Testis (tissue), 2 donors: ENCODE data around the gene HGF.

Source experiments
- POLR2A ChIP-seq: fragments of 450-650 bp; IDR thresholded peaks from one replicate; pipeline ENCODE4 v1.6.1; 2017; ENCODE audit warnings: antibody characterized with exemption, mild to moderate bottlenecking, moderate library complexity
- TF ChIP-seq, protein P1 (sequence below), 3 experiments: fragments of 450-650 bp in 2 of 3; fragments of 200-600 bp in 1 of 3; sonication (generic) in 1 of 3; IDR thresholded peaks; one replicate each; pipeline ENCODE4 v1.5.1; 2016 to 2019; ENCODE audit warnings: antibody characterized with exemption in 3 of 3, mild to moderate bottlenecking in 2 of 3, moderate library complexity in 1 of 3

DNA sequence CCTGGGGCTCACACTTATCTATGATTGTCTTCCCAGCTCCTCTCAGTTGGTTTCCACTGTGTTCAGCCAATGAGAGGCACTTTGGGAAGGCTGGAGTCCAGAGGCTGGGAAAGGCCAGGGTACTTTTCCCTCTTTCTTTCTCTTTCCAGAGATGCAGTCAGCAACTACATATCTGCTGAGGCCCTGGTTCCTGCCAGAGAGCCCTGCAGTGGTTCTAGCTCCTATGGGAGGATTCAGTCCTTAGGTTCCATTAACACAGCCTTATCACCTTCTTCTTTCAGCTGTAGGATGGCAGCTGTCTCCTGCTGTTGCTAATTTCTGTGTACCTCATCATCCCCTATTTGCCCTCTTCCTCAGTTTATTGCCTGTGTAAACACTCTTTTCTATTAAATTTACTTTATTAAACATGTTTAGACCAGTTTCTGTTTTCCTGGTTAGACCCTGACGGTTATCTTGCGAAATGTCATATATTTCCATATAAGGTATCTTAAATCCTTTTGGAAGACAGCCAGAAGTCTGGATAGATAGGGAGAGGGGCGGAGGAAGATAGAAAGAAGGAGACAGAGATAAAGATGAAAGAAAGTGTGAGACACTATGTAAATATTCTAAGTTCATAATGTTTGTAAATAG, 100.3 kb downstream of the HGF start:
- TF ChIP-seq, protein P1, sequence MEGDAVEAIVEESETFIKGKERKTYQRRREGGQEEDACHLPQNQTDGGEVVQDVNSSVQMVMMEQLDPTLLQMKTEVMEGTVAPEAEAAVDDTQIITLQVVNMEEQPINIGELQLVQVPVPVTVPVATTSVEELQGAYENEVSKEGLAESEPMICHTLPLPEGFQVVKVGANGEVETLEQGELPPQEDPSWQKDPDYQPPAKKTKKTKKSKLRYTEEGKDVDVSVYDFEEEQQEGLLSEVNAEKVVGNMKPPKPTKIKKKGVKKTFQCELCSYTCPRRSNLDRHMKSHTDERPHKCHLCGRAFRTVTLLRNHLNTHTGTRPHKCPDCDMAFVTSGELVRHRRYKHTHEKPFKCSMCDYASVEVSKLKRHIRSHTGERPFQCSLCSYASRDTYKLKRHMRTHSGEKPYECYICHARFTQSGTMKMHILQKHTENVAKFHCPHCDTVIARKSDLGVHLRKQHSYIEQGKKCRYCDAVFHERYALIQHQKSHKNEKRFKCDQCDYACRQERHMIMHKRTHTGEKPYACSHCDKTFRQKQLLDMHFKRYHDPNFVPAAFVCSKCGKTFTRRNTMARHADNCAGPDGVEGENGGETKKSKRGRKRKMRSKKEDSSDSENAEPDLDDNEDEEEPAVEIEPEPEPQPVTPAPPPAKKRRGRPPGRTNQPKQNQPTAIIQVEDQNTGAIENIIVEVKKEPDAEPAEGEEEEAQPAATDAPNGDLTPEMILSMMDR (IDR thresholded peaks at IDR 0.05) = no peak
- no peak for TF ChIP-seq POLR2A
